Fibroblast of pulmonary artery (primary cell): ENCODE measurements around the gene LYPD4.

Experiments
- DNase-seq: peaks from one replicate; pipeline ENCODE4 v3.0.0-alpha.2; 2010; ENCODE audit warnings: low read depth
- H3K4me3 ChIP-seq: replicated peaks from 2 replicates; pipeline ENCODE4 v1.5.1; 2011; ENCODE audit warnings: low read depth, mild to moderate bottlenecking, control low read depth, low read length, moderate library complexity
- TF ChIP-seq, protein P1 (sequence below): IDR thresholded peaks from 2 replicates; pipeline ENCODE4 v1.5.1; 2011; ENCODE audit warnings: mild to moderate bottlenecking, control low read depth, low read length, inconsistent platforms; ENCODE audit errors: missing control alignments

The LYPD4 gene

DNA sequence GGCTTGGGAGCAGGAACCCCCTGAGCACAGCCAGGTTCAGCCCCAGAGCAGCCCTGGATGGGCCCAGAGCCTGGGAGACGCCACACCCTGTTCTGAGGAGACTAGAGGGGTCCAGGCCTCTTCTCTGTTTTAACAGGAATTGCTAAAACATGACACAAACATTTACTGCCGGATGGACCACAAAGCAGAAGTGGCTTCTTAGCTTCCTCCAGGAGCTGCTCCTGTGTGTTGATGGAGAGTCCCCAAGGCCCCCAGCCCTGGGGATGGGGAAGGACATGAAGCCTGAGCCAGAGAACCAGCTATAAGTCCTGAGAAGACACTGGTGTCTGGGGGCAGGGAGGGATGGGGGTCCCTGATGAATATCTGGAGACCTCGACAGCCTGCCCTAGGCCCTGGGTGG lies 33.4 kb downstream of the LYPD4 start:
- no peak for DNase-seq
- TF ChIP-seq, protein P1, sequence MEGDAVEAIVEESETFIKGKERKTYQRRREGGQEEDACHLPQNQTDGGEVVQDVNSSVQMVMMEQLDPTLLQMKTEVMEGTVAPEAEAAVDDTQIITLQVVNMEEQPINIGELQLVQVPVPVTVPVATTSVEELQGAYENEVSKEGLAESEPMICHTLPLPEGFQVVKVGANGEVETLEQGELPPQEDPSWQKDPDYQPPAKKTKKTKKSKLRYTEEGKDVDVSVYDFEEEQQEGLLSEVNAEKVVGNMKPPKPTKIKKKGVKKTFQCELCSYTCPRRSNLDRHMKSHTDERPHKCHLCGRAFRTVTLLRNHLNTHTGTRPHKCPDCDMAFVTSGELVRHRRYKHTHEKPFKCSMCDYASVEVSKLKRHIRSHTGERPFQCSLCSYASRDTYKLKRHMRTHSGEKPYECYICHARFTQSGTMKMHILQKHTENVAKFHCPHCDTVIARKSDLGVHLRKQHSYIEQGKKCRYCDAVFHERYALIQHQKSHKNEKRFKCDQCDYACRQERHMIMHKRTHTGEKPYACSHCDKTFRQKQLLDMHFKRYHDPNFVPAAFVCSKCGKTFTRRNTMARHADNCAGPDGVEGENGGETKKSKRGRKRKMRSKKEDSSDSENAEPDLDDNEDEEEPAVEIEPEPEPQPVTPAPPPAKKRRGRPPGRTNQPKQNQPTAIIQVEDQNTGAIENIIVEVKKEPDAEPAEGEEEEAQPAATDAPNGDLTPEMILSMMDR = no peak
- H3K4me3 ChIP-seq = no peak overlapping the region

- H3K4me3 ChIP-seq = no peak overlapping the region
- TF ChIP-seq, protein P1 = no peak
- DNase-seq = no peak
Measured at GRCh38 chr19:41810301-41810700, 34.2 kb downstream of the LYPD4 start.

GRCh38 chr19:41808663-41809566 lies 35.6 kb downstream of the LYPD4 start:
- TF ChIP-seq, protein P1 = no peak
- DNase-seq = no peak

DNA sequence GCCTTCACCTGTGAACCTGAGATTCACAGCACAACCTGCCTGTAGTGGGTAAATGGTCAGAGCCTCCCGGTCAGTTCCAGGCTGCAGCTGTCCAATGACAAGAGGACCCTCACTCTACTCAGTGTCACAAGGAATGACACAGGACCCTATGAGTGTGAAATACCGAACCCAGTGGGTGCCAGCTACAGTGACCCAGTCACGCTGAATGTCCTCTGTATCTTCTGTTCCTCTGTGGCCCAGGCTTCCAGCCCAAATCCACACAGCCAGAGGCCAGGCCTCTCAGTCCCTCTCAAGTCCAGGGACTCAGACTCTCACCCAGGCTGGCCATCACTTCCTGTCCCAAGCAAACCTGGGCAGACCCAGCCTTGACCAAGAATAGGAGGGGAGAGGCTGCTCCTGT lies 37.3 kb downstream of the LYPD4 start:
- DNase-seq = no peak
- TF ChIP-seq, protein P1 = no peak
- no peak overlapping the region for H3K4me3 ChIP-seq

More at GRCh38 chr19:41808663-41809566, 35.6 kb downstream of the LYPD4 start:
- no peak overlapping the region for H3K4me3 ChIP-seq

DNA sequence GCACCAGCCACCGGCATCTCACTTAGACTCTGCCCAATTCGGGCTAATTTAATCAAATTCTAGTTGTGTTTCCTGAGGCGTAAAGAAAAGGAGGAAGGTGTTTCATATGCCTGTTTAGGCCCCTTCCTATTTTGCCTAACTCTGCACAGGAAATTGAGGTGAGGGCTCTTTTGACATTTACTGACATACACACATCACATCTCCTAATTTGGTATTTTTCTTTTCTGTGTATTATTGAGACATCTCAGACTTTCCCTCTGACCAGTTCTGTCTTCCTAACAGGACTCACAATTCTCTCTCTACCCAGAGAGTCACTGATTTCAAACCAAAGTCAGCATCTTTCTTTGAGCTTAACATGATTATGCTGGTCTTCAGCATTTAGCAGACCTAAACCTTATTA lies 40.1 kb downstream of the LYPD4 start:
- H3K4me3 ChIP-seq = no peak overlapping the region
- DNase-seq = no peak
- TF ChIP-seq, protein P1 = no peak

DNA sequence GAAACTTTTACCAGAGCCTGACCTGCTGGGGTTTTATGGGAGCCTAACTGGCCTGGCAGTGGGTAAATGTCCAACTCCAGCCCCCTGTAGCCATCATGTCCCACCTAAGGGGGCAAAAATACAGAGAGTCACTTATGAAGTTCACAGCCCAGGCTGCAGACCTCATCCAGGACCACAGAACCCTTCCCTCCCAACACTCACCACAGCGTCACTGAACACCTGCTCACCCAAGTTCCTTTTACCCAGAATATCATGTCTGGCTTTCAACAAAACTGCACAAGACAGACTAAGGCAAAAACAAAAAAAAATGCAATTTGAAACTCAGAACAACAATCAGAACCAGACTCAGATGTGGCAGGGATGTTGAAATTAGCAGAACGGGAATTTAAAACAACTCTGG lies 41.7 kb downstream of the LYPD4 start:
- no peak for DNase-seq
- H3K4me3 ChIP-seq = no peak overlapping the region
- TF ChIP-seq, protein P1 = no peak
